NB4 (cell line): Measurements from ENCODE around the gene AGAP1.

ENCODE experiments used
- MYC ChIP-seq: IDR thresholded peaks from 2 replicates; pipeline ENCODE4 v1.6.1; 2011; ENCODE audit warnings: low read depth, low read length
- POLR2A ChIP-seq: IDR thresholded peaks from 2 replicates; pipeline ENCODE4 v1.6.1; 2011; ENCODE audit warnings: mild to moderate bottlenecking; ENCODE audit not compliant: insufficient read length; ENCODE audit errors: extremely low read depth
- TF ChIP-seq, protein P1 (sequence below): IDR thresholded peaks from one replicate; pipeline ENCODE4 v1.5.1; 2012; ENCODE audit warnings: low read depth, low read length

DNA sequence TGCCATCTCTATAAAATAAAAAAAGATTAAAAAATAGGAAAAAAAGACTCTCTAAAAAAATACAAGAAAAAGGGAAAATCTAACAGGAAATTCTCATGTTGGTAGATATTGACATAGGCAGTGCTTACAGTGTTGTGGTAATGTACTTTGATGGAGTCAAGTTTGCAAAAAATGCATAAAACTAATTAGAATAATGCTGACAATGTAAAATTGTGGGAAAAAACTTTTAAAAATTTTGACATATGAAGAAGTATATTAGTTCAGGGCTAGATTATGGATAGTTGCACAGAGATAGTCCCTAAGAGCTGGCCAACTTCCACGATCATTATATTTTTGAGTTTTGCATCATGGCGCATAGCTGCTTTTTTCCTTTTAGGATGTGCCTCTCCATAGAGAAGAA, 601.7 kb downstream of the AGAP1 start:
- TF ChIP-seq, protein P1, sequence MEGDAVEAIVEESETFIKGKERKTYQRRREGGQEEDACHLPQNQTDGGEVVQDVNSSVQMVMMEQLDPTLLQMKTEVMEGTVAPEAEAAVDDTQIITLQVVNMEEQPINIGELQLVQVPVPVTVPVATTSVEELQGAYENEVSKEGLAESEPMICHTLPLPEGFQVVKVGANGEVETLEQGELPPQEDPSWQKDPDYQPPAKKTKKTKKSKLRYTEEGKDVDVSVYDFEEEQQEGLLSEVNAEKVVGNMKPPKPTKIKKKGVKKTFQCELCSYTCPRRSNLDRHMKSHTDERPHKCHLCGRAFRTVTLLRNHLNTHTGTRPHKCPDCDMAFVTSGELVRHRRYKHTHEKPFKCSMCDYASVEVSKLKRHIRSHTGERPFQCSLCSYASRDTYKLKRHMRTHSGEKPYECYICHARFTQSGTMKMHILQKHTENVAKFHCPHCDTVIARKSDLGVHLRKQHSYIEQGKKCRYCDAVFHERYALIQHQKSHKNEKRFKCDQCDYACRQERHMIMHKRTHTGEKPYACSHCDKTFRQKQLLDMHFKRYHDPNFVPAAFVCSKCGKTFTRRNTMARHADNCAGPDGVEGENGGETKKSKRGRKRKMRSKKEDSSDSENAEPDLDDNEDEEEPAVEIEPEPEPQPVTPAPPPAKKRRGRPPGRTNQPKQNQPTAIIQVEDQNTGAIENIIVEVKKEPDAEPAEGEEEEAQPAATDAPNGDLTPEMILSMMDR: no peak
- no peak for TF ChIP-seq POLR2A
- TF ChIP-seq MYC: no peak
